Sigmoid colon (tissue), 7 donors: Measurements from ENCODE around the gene LAGE3. TPM values are rescaled to one million over a fixed set of nuclear protein-coding genes. Genes with fewer than 3 reads are reported as not detected.

ENCODE experiments used
- DNase-seq: peaks from one replicate; pipeline ENCODE4 v3.0.0-alpha.2; 2019
- H3K27ac ChIP-seq, 4 donors: fragments of 200-600 bp; sonication (generic); one replicate each; pipeline ENCODE4 v1.5.1; 2016 to 2019; ENCODE audit warnings: mild to moderate bottlenecking in 1 of 4
- H3K27me3 ChIP-seq, 3 donors: fragments of 200-600 bp; sonication (generic); one replicate each; pipeline ENCODE4 v1.5.1; 2019; ENCODE audit warnings: mild to moderate bottlenecking in 1 of 3
- H3K36me3 ChIP-seq, 4 donors: fragments of 200-600 bp; sonication (generic); one replicate each; pipeline ENCODE4 v1.5.1; 2016 to 2019
- H3K4me1 ChIP-seq, 4 donors: fragments of 200-600 bp; sonication (generic); one replicate each; pipeline ENCODE4 v1.5.1; 2017 to 2019
- H3K4me3 ChIP-seq, 4 donors: fragments of 200-600 bp; sonication (generic); one replicate each; pipeline ENCODE4 v1.5.1; 2017 to 2019; ENCODE audit warnings: mild to moderate bottlenecking in 2 of 4, moderate library complexity in 1 of 4
- H3K9me3 ChIP-seq, 4 donors: fragments of 200-600 bp in 3 of 4; sonication (generic) in 3 of 4; one replicate each; pipeline versions ENCODE4 v1.5.1 to v1.6.1; 2013 to 2019
- EP300 ChIP-seq, 4 donors: sonication (generic); formaldehyde crosslinking; IDR thresholded peaks; one replicate each; pipeline ENCODE4 v1.6.1; 2017; ENCODE audit warnings: antibody characterized with exemption in 4 of 4
- POLR2A ChIP-seq, 2 donors: fragments of 450-650 bp; IDR thresholded peaks; one replicate each; pipeline ENCODE4 v1.6.1; 2016; ENCODE audit warnings: antibody characterized with exemption in 2 of 2, mild to moderate bottlenecking in 2 of 2, moderate library complexity in 2 of 2
- POLR2AphosphoS5 ChIP-seq, 4 donors: sonication (generic); formaldehyde crosslinking; IDR thresholded peaks; one replicate each; pipeline ENCODE4 v1.6.1; 2017; ENCODE audit warnings: antibody characterized with exemption in 4 of 4
- WGBS, 2 donors: extraction: QIAGEN DNeasy Blood & Tissue Kit; methylation state at CpG; one replicate each; pipeline ENCODE4 v1.1.7; 2013; 5-methylcytosine and 5-hydroxymethylcytosine counted together
- intact Hi-C: fragments of 100-400 bp; cut with DNase I; formaldehyde crosslinking; loops from one replicate; pipeline ENCODE4 v1.15.1; 2023
- polyA plus RNA-seq, 3 donors: library from polyadenylated mRNA; stranded (reverse); fragments of 200-250 nt; gene quantifications; one replicate each; pipeline ENCODE4 v1.2.3, GENCODE V29; 2013
- total RNA-seq, 4 donors: library from RNA; depleted of rRNA; stranded (reverse); fragments of >200 nt; gene quantifications; one replicate each; pipeline ENCODE4 v1.1.0, GENCODE V29; 2016
- TF ChIP-seq, protein P1 (sequence below), 4 experiments: fragments of 450-650 bp in 3 of 4; fragments of 200-600 bp in 1 of 4; IDR thresholded peaks; one replicate each; pipeline ENCODE4 v1.5.1; 2016 to 2019; ENCODE audit warnings: antibody characterized with exemption in 4 of 4, mild to moderate bottlenecking in 3 of 4, moderate library complexity in 2 of 4
- donor health status: healthy with polysubstance abuse.
- donor health status: Bipolar disorder and iron deficiency.
- donor health status: healthy.

The LAGE3 gene, protein sequence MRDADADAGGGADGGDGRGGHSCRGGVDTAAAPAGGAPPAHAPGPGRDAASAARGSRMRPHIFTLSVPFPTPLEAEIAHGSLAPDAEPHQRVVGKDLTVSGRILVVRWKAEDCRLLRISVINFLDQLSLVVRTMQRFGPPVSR
- total RNA-seq (10 to 100 TPM; 15.5 to 32.7 (median 22.4) TPM), polyA plus RNA-seq (10 to 100 TPM; 12.7 to 25.4 (median 21.6) TPM)

DNA sequence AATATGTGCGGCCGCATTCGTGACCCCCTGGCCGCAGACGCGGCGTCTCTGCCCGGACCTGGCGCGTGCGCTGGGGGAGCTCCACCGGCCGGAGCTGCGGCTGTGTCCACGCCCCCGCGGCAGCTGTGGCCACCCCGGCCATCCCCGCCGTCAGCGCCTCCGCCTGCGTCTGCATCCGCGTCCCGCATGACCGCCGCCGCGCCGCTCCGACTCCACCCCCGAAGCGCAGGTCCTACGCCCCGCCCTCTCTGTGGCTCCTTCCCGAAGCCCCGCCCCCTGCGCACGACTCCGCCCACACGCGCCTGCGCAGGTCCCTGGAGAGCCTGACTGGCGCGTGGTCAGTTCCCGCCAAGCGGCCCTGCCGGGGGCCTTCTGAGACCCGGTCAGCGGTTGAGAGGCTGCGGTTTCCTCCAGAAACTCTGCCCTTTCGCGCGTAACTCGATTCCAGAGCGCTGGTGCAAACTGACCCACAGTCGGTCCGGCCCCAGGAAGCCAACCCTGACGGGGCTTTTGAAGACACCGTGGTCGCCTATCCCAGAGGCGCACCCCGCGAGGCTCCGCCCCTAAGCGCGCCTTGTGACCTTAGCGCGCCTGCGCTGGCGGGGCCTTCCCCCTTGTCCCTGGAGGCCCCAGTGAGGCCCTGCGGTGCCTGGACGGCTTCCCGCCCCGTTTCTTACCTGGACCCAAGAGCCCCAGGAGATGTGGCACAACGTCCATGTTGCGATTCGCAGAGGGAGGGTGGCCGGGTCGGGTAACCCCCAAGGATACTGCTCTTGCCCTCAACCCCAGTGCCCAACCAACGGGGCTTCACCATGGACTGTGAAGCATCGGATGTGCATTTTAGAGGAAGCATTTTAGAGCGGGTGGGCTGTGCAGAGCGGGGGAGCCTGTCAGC, at the start of gene LAGE3:
Gene LAGE3, minus strand, starts transcription at position 554 of the 895 bp plus-strand sequence. Its CDS starts 366 bp downstream, at position 188.
- peaks cover 0 to 13% (median 5%) of the 10 kb centered on the region in 4 donors for H3K4me1 ChIP-seq
- H3K36me3 ChIP-seq: no peaks in the 10 kb centered on the region
- peak within 1 kb of the TSS; percentile 37 to 57 (median 56) for H3K4me3 ChIP-seq
- no peaks in the 10 kb centered on the region for H3K27me3 ChIP-seq
- 2 to 3% methylated on average over 85 of the region's 85 CpGs for WGBS, 2 donors
- no peaks in the 10 kb centered on the region for H3K9me3 ChIP-seq
- H3K27ac ChIP-seq: peak within 1 kb of the TSS; percentile 82 to 85 (median 84)
- TF ChIP-seq, protein P1, sequence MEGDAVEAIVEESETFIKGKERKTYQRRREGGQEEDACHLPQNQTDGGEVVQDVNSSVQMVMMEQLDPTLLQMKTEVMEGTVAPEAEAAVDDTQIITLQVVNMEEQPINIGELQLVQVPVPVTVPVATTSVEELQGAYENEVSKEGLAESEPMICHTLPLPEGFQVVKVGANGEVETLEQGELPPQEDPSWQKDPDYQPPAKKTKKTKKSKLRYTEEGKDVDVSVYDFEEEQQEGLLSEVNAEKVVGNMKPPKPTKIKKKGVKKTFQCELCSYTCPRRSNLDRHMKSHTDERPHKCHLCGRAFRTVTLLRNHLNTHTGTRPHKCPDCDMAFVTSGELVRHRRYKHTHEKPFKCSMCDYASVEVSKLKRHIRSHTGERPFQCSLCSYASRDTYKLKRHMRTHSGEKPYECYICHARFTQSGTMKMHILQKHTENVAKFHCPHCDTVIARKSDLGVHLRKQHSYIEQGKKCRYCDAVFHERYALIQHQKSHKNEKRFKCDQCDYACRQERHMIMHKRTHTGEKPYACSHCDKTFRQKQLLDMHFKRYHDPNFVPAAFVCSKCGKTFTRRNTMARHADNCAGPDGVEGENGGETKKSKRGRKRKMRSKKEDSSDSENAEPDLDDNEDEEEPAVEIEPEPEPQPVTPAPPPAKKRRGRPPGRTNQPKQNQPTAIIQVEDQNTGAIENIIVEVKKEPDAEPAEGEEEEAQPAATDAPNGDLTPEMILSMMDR (IDR thresholded peaks at IDR 0.05): no peak
- TF ChIP-seq POLR2AphosphoS5 (IDR thresholded peaks at IDR 0.05): peak; percentile 53 to 80 (median 72)
- no peak for TF ChIP-seq EP300 (IDR thresholded peaks at IDR 0.05)
- peak in 1 of 2 donors; percentile 39 for TF ChIP-seq POLR2A (IDR thresholded peaks at IDR 0.05)
- intact Hi-C loops: loop anchor here (5.0 kb wide), 2 partner anchors 38 to 67 kb away; partner anchors contain the start of genes FAM3A and TAFAZZIN
- DNase-seq: peak; percentile 96

DNA sequence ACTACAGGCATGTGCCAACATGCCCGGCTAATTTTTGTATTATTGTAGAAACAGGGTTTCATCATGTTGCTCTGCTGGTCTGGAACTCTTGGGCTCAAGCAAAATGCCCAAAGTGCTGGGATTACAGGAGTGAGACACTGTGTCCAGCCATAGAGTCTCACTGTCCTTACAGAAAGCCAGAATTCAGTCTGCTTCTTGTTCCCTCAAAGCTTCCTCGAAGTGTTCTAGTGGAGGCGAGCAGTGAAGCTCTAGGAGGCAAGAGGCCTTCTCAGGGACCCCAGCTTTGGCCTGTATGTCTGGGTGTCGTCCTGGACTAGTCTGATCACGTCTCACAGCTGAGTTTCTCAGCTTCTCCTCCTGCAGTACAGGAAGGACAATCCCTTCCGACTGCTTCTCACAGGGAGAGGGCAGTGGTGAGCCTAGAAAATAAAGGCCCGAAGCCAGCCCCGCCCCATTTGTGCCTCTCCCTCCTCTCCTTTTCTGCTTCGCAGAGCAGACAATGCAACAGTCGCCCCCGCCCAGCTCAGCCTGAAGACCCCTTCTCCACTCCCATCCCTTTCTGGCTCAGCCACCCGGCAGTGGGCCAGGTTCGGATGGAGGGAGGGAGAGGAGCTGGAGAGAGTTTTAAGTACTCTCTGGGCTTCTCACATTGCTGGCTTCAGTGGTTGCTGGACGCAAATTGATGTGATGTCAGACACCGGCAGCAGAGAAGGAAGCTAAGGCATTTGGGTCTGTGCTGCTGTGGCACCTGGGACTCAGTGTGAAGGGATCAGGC, 48.0 kb upstream of the LAGE3 start:
- Histone ChIP-seq H3K27ac (peak overlapping the region; percentile 70 to 77 (median 75)), H3K4me1 (peaks cover 0 to 10% (median 4%) of the 10 kb centered on the region in 4 donors), H3K27me3 (peaks cover 0 to 4% (median 0%) of the 10 kb centered on the region in 3 donors), H3K36me3 (no peaks in the 10 kb centered on the region), H3K4me3 (peak overlapping the region in 3 of 4 donors; percentile 29 to 39 (median 37)), H3K9me3 (no peaks in the 10 kb centered on the region)
- TF ChIP-seq POLR2AphosphoS5 (IDR thresholded peaks at IDR 0.05) (peak in 3 of 4 donors; percentile 31 to 43 (median 36)), POLR2A (IDR thresholded peaks at IDR 0.05) (no peak), EP300 (IDR thresholded peaks at IDR 0.05) (no peak)
- TF ChIP-seq, protein P1 (IDR thresholded peaks at IDR 0.05): peak; percentile 6 to 53 (median 48)
- WGBS, 2 donors: 4 to 6% methylated on average over 15 of the region's 15 CpGs
- peak; percentile 91 for DNase-seq
- intact Hi-C loops: no loop called here

DNA sequence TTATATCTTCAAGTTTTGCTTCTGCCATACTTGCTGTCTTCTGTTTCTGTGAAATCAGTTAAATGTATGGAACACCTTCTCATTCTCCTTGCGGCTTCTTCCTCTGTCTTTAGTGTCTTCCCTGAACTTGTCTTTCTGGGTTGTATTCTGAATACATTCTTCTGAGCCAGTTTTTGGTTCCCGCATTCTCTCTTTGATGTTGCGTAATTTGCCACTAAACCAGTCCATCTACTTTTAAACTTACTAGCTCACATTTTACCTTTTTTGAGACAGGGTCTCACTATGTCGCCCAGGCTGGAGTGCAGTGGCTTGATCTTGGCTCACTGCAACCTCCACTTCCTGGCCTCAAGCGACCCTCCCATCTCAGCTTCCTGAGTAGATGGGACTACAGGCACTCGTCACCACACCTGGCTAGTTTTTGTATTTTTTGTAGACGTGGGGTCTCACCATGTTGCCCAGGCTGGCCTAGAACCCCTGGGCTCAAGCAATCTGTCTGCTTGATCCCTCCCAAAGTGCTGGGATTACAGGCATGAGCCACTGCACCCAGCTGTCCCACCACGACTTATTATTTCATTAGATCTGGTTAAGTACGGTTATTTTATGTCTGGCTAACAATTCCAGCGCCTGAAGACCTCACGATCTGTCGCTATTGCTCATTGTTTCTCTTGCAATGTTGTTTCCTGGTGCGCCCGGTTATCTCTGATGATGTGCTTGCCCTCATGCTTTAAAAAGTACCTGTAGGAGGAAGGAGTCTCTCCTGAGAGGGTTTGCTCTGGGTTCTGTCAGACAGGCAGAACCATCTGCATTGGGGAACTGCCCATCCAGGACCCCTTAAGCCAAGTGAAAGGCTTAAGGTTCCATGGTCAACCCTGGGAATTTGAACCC, 46.8 kb upstream of the LAGE3 start:
- WGBS, 2 donors: 82 to 88% methylated on average over 14 of the region's 14 CpGs
- peak overlapping the region in 1 of 4 donors; percentile 70 for H3K27ac ChIP-seq
- TF ChIP-seq, protein P1 (IDR thresholded peaks at IDR 0.05): no peak
- TF ChIP-seq POLR2AphosphoS5 (IDR thresholded peaks at IDR 0.05): no peak
- no peak for TF ChIP-seq POLR2A (IDR thresholded peaks at IDR 0.05)
- no peak for TF ChIP-seq EP300 (IDR thresholded peaks at IDR 0.05)
- no peaks in the 10 kb centered on the region for H3K9me3 ChIP-seq
- H3K4me1 ChIP-seq: peaks cover 0 to 10% (median 4%) of the 10 kb centered on the region in 4 donors
- no peaks in the 10 kb centered on the region for H3K36me3 ChIP-seq
- no peak for DNase-seq
- intact Hi-C loops: no loop called here
- H3K4me3 ChIP-seq: no peak overlapping the region
- peaks cover 0 to 4% (median 0%) of the 10 kb centered on the region in 3 donors for H3K27me3 ChIP-seq

DNA sequence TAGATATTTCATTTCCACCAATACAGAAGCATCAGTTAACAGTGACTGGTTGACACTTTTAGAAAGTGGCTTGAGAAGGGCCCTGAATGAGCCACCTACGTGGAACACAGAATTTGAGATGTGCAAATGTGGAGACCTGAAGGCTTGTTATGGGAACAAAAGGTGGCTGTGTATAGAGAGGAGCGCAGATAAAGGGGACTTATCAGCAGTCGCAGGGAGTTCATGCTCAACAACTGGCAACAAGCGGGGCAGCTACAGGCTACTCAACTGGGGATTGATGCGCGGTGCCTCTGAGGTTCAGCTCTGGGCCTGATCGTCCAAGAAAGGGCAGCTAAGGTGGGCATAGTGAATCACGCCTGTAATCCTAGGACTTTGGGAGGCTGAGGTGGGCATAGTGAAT, 40.3 kb upstream of the LAGE3 start:
- Histone ChIP-seq H3K4me1 (peaks cover 0 to 24% (median 17%) of the 10 kb centered on the region in 4 donors), H3K36me3 (no peaks in the 10 kb centered on the region), H3K27ac (no peak overlapping the region), H3K9me3 (no peaks in the 10 kb centered on the region), H3K27me3 (no peaks in the 10 kb centered on the region), H3K4me3 (no peak overlapping the region)
- intact Hi-C loops: loop anchor here (5.0 kb wide), 1 partner anchor 42 kb away; the partner anchor contains the start of gene LAGE3
- WGBS, 2 donors: 95 to 98% methylated on average over 8 of the region's 8 CpGs
- no peak for DNase-seq
- no peak for TF ChIP-seq POLR2AphosphoS5 (IDR thresholded peaks at IDR 0.05)
- TF ChIP-seq, protein P1 (IDR thresholded peaks at IDR 0.05): no peak
- TF ChIP-seq EP300 (IDR thresholded peaks at IDR 0.05): no peak
- no peak for TF ChIP-seq POLR2A (IDR thresholded peaks at IDR 0.05)
